IMR-90 (cell line): ENCODE measurements around the gene APOBEC3H. TPM values are rescaled to one million over a fixed set of nuclear protein-coding genes. Genes with fewer than 3 reads are reported as not detected.
A peak's percentile ranks its signal among the peaks of the same experiment; 100 is the strongest.

ENCODE experiments used
- ATAC-seq: fragments of 200-7000 bp; cut with Tn5 transposase; 2 replicates; pipeline ENCODE4 v1.9.1; 2020; ENCODE audit warnings: low read depth, mild to moderate bottlenecking, moderate library complexity
- BruUV-seq: library from RNA; stranded (reverse); fragments of 400-500 nt; replicated peaks from 2 replicates; lab custom pipeline; 2021; lab: Mats Ljungman, UMichigan
- CTCF ChIA-PET: fragments of 300-600 bp; formaldehyde crosslinking; extraction: SDS; loops from one replicate; lab custom pipeline; 2021; ENCODE audit warnings: antibody characterized with exemption; lab: Yijun Ruan, JAX
- POLR2A ChIA-PET: fragments of 300-600 bp; sonication (Branson Sonifier 250); formaldehyde crosslinking; loops from one replicate; lab custom pipeline; 2022; ENCODE audit warnings: antibody characterized with exemption; ENCODE audit not compliant: unreplicated experiment; lab: Charles Lee
- DNase-seq: peaks from one replicate; pipeline ENCODE4 v3.0.0; 2013
- H2AFZ ChIP-seq: replicated peaks from 2 replicates; pipeline ENCODE3; 2013; ENCODE audit warnings: low read length, mild to moderate bottlenecking; ENCODE audit not compliant: poor library complexity
- H2AK5ac ChIP-seq: 2 replicates; pipeline ENCODE4 v1.6.1; 2013; ENCODE audit warnings: low read depth, low read length, inconsistent platforms
- H2AK9ac ChIP-seq: replicated peaks from 2 replicates; pipeline ENCODE3; 2013; ENCODE audit warnings: mild to moderate bottlenecking, low read depth, low read length, moderate library complexity; ENCODE audit not compliant: poor library complexity
- H2BK120ac ChIP-seq: 2 replicates; pipeline ENCODE4 v1.6.1; 2013; ENCODE audit warnings: low read depth, low read length, inconsistent platforms
- H2BK15ac ChIP-seq: 3 replicates; pipeline ENCODE4 v1.6.1; 2013; ENCODE audit warnings: low read depth, low read length, inconsistent platforms
- H2BK20ac ChIP-seq: 2 replicates; pipeline ENCODE4 v1.6.1; 2013; ENCODE audit warnings: low read depth, mild to moderate bottlenecking, inconsistent platforms, low read length, moderate library complexity
- H2BK5ac ChIP-seq: 2 replicates; pipeline ENCODE4 v1.6.1; 2013; ENCODE audit warnings: mild to moderate bottlenecking, low read depth, low read length, inconsistent platforms; ENCODE audit not compliant: poor library complexity, severe bottlenecking
- H3K14ac ChIP-seq: replicated peaks from 2 replicates; pipeline ENCODE4 v1.6.1; 2013; ENCODE audit warnings: low read depth, low read length, inconsistent platforms
- H3K18ac ChIP-seq: 2 replicates; pipeline ENCODE4 v1.6.1; 2013; ENCODE audit warnings: low read depth, low read length, control low read depth
- H3K23ac ChIP-seq: 2 replicates; pipeline ENCODE4 v1.6.1; 2013; ENCODE audit warnings: low read depth, low read length, inconsistent platforms
- H3K27ac ChIP-seq: 2 replicates; pipeline ENCODE4 v1.5.1; 2013; ENCODE audit warnings: mild to moderate bottlenecking, control low read depth, low read length; ENCODE audit not compliant: insufficient read depth
- H3K27me3 ChIP-seq: 2 replicates; pipeline ENCODE4 v1.6.1; 2013; ENCODE audit warnings: low read length; ENCODE audit not compliant: control insufficient read depth, insufficient read depth
- H3K36me3 ChIP-seq: 2 replicates; pipeline ENCODE4 v1.6.1; 2013; ENCODE audit warnings: low read length, mixed read lengths; ENCODE audit not compliant: control insufficient read depth, insufficient read depth
- H3K4ac ChIP-seq: 2 replicates; pipeline ENCODE4 v1.6.1; 2013; ENCODE audit warnings: low read depth, low read length, inconsistent platforms
- H3K4me1 ChIP-seq: 2 replicates; pipeline ENCODE4 v1.6.1; 2013; ENCODE audit warnings: low read length, mixed read lengths; ENCODE audit not compliant: control insufficient read depth, insufficient read depth
- H3K4me2 ChIP-seq: 2 replicates; pipeline ENCODE4 v1.6.1; 2013; ENCODE audit warnings: low read depth, mild to moderate bottlenecking, control low read depth, low read length, moderate library complexity
- H3K4me3 ChIP-seq: 2 replicates; pipeline ENCODE4 v1.5.1; 2013; ENCODE audit warnings: low read depth, mild to moderate bottlenecking, control low read depth, low read length, moderate library complexity; ENCODE audit not compliant: insufficient read depth
- H3K56ac ChIP-seq: 2 replicates; pipeline ENCODE4 v1.6.1; 2013; ENCODE audit warnings: low read length, inconsistent platforms; ENCODE audit not compliant: insufficient read depth; ENCODE audit errors: extremely low read depth
- H3K79me1 ChIP-seq, 2 experiments: 2 replicates each; pipeline ENCODE4 v1.6.1; 2013; ENCODE audit warnings: low read length in 2 of 2, inconsistent platforms in 1 of 2, low read depth in 1 of 2
- H3K9ac ChIP-seq: 2 replicates; pipeline ENCODE4 v1.6.1; 2013; ENCODE audit warnings: low read depth, low read length, control low read depth
- H3K9me1 ChIP-seq: 2 replicates; pipeline ENCODE4 v1.6.1; 2013; ENCODE audit warnings: low read length, inconsistent platforms; ENCODE audit not compliant: insufficient read depth
- H3K9me3 ChIP-seq: 2 replicates; pipeline ENCODE4 v1.6.1; 2013; ENCODE audit warnings: low read length; ENCODE audit not compliant: control insufficient read depth, insufficient read depth
- H4K20me1 ChIP-seq: 2 replicates; pipeline ENCODE4 v1.6.1; 2013; ENCODE audit warnings: low read length, inconsistent platforms; ENCODE audit not compliant: insufficient read depth
- H4K5ac ChIP-seq: 2 replicates; pipeline ENCODE4 v1.6.1; 2013; ENCODE audit warnings: mild to moderate bottlenecking, low read depth, low read length, control low read depth
- H4K8ac ChIP-seq, 2 experiments: 2 replicates each; pipeline ENCODE4 v1.6.1; 2013; ENCODE audit warnings: low read depth in 2 of 2, low read length in 2 of 2, control low read depth in 1 of 2, inconsistent platforms in 1 of 2
- H4K91ac ChIP-seq: 2 replicates; pipeline ENCODE4 v1.6.1; 2013; ENCODE audit warnings: low read depth, low read length, inconsistent platforms; ENCODE audit not compliant: insufficient read depth
- BHLHE40 ChIP-seq: fragments of 150-350 bp; IDR thresholded peaks from 2 replicates; pipeline ENCODE4 v1.6.1; 2016; ENCODE audit warnings: mild to moderate bottlenecking, low read depth, low read length
- CHD1 ChIP-seq: IDR thresholded peaks from 2 replicates; pipeline ENCODE4 v1.6.1; 2012; ENCODE audit warnings: low read depth, low read length, improper control_type of control experiment
- FOS ChIP-seq: fragments of 150-350 bp; IDR thresholded peaks from 2 replicates; pipeline ENCODE4 v1.6.1; 2016; ENCODE audit warnings: low read depth, low read length
- MAFK ChIP-seq: IDR thresholded peaks from 2 replicates; pipeline ENCODE4 v1.6.1; 2012; ENCODE audit warnings: low read depth, low read length, improper control_type of control experiment
- MXI1 ChIP-seq: IDR thresholded peaks from 2 replicates; pipeline ENCODE4 v1.6.1; 2012; ENCODE audit warnings: low read depth, mild to moderate bottlenecking, low read length, moderate library complexity, borderline replicate concordance
- NFE2L2 ChIP-seq: fragments of 150-350 bp; IDR thresholded peaks from 2 replicates; pipeline ENCODE4 v1.6.1; 2016; ENCODE audit warnings: low read depth, mild to moderate bottlenecking, low read length
- POLR2A ChIP-seq: IDR thresholded peaks from 2 replicates; pipeline ENCODE4 v1.6.1; 2012; ENCODE audit warnings: mild to moderate bottlenecking, low read depth, low read length
- SMC3 ChIP-seq: fragments of 150-350 bp; IDR thresholded peaks from 2 replicates; pipeline ENCODE4 v1.6.1; 2016; ENCODE audit warnings: low read depth, mild to moderate bottlenecking, antibody characterized with exemption, low read length, moderate library complexity
- WGBS, 2 experiments: methylation state at CpG; one replicate each; pipeline versions ENCODE4 v1.1.5 to v1.1.7; 2013; ENCODE audit warnings: missing lambda C conversion rate in 2 of 2; ENCODE audit not compliant: insufficient read length in 1 of 2; ENCODE audit errors: extremely low coverage in 2 of 2; 5-methylcytosine and 5-hydroxymethylcytosine counted together
- dilution Hi-C: fragments of 300-500 bp; cut with HindIII; formaldehyde crosslinking; loops from one replicate; pipeline ENCODE4 v1.14.3; 2018; ENCODE audit warnings: low sequenced_read_pairs; ENCODE audit not compliant: unreplicated experiment
- in situ Hi-C: fragments of 300-500 bp; cut with MboI; formaldehyde crosslinking; loops from 3 replicates; pipeline ENCODE4 v1.14.3; 2019; ENCODE audit warnings: low sequenced_read_pairs, inconsistent platforms, mixed read lengths
- intact Hi-C: fragments of 100-400 bp; cut with micrococcal nuclease; formaldehyde crosslinking; loops from 2 replicates; pipeline ENCODE4 v1.10.0; 2022
- polyA plus RNA-seq, 3 experiments: library from polyadenylated mRNA; depleted of rRNA; stranded (reverse); fragments of >200 nt; gene quantifications; 2 replicates each; pipeline ENCODE4 v1.2.3, GENCODE V29; 2012; ENCODE audit warnings: low replicate concordance in 1 of 3
- total RNA-seq: library from RNA; depleted of rRNA; stranded (reverse); fragments of >200 nt; gene quantifications from 2 replicates; pipeline ENCODE4 v1.2.3, GENCODE V29; 2012
- TF ChIP-seq, protein P1 (sequence below): fragments of 150-350 bp; IDR thresholded peaks from 2 replicates; pipeline ENCODE4 v1.6.1; 2017; ENCODE audit warnings: mild to moderate bottlenecking, antibody characterized with exemption, low read length, low read depth
- TF ChIP-seq, protein P2 (sequence below): conservative IDR thresholded peaks from 2 replicates; pipeline ENCODE4 v1.5.1; 2012; ENCODE audit warnings: mild to moderate bottlenecking, low read depth, low read length, improper control_type of control experiment

Gene APOBEC3H
- total and polyA plus RNA-seq, 2 of the 4 experiments (the other 2 are of a cell fraction) = 0.18 TPM; not detected in 1

DNA sequence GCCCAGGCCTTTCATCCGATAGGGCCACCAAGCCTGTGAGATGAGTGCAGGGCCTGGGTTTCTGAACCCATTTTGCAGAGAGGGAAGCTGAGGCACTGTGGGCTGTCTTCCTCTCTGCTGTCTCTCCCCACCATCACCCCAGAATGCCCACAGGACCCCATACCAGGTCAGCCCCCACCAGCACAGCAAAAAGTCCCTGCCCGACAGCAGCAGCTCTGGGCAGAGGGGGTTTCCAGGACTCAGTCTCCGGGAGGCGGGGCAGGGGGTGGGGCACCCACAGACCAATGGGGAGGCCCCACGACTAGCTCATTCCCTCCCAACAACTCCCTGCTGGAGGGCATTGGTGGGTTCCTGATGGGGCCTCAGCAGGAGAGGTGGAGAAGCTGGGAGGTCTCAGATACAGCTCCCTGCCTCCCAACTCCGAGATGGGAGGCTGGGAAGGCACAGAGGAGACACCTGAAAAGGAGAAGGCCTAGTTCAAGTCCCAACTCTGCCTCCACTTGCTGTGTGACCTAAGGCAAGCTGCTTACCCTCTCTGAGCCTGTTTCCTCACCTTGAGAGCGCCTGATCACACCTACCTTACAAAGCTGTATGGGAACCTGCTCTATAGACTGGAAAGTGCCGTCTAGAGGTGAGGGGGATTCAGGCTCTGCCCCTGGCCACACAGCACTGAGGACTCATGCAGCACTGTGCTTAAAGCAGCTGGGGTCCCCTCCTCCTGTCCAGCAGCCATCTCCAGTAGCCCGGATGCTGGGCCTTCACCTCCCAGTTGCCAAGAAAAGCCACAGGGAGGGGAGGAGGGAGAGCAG lies 51.9 kb downstream of the APOBEC3H start:
- Histone ChIP-seq H3K9ac (no peak overlapping the region), H3K27me3 (peaks cover 9% of the 10 kb centered on the region), H3K79me1 (peaks cover 2 to 3% of the 10 kb centered on the region in 2 experiments; a peak in 2 of 4 replicates), H3K4me2 (no peak overlapping the region), H3K14ac (no peak overlapping the region), H2AK9ac (no peak overlapping the region), H2BK15ac (no peak overlapping the region; the same call in 2 of the 3 replicates), H3K4me3 (no peak overlapping the region), H4K20me1 (no peaks in the 10 kb centered on the region), H3K56ac (no peak overlapping the region), H2AK5ac (0 out of 2 replicates have a peak overlapping the region, but pooled peaks have one; percentile 3), H2BK120ac (no peak overlapping the region), H3K4ac (no peak overlapping the region), H3K23ac (no peak overlapping the region), H4K8ac (no peak overlapping the region), H2AFZ (no peak overlapping the region), H3K27ac (no peak overlapping the region), H4K5ac (no peak overlapping the region), H4K91ac (no peak overlapping the region), H3K36me3 (0 out of 2 replicates have a peak, but pooled peaks cover 2% of the 10 kb centered on the region), H3K4me1 (peaks cover 10% of the 10 kb centered on the region), H2BK20ac (no peak overlapping the region), H3K9me3 (no peaks in the 10 kb centered on the region), H3K9me1 (no peaks in the 10 kb centered on the region), H3K18ac (no peak overlapping the region), H2BK5ac (no peak overlapping the region)
- TF ChIP-seq POLR2A (no peak), CHD1 (no peak), MXI1 (no peak), SMC3 (no peak), MAFK (no peak), BHLHE40 (no peak), NFE2L2 (no peak), FOS (no peak)
- TF ChIP-seq, protein P1, sequence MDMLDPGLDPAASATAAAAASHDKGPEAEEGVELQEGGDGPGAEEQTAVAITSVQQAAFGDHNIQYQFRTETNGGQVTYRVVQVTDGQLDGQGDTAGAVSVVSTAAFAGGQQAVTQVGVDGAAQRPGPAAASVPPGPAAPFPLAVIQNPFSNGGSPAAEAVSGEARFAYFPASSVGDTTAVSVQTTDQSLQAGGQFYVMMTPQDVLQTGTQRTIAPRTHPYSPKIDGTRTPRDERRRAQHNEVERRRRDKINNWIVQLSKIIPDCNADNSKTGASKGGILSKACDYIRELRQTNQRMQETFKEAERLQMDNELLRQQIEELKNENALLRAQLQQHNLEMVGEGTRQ = no peak
- TF ChIP-seq, protein P2, sequence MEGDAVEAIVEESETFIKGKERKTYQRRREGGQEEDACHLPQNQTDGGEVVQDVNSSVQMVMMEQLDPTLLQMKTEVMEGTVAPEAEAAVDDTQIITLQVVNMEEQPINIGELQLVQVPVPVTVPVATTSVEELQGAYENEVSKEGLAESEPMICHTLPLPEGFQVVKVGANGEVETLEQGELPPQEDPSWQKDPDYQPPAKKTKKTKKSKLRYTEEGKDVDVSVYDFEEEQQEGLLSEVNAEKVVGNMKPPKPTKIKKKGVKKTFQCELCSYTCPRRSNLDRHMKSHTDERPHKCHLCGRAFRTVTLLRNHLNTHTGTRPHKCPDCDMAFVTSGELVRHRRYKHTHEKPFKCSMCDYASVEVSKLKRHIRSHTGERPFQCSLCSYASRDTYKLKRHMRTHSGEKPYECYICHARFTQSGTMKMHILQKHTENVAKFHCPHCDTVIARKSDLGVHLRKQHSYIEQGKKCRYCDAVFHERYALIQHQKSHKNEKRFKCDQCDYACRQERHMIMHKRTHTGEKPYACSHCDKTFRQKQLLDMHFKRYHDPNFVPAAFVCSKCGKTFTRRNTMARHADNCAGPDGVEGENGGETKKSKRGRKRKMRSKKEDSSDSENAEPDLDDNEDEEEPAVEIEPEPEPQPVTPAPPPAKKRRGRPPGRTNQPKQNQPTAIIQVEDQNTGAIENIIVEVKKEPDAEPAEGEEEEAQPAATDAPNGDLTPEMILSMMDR = no peak
- no CpG with 5 or more reads among the region's 9 CpGs for WGBS, 2 experiments
- dilution Hi-C loops (no loop called here), intact Hi-C loops (no loop called here), in situ Hi-C loops (no loop called here)
- DNase-seq (no peak), ATAC-seq (no peak)
- ChIA-PET POLR2A (no interaction called here), CTCF (interaction anchor here (0.5 to 0.6 kb wide), 2 partner anchors 146 to 237 kb away, joined by 3 to 5 read pairs; no protein-coding TSS in a partner anchor)
- no TSS peak for BruUV-seq
